Limb (tissue), 2 donors: Measurements from ENCODE around the gene HAPLN2.
A peak's percentile ranks its signal among the peaks of the same experiment; 100 is the strongest.
"Not testable (repeated sequence)": the region's sequence is repeated elsewhere in the genome, so short reads cannot be mapped to it uniquely, and the experiment has no call there.

Experiments
- DNase-seq, 2 donors: peaks; one replicate each; pipeline ENCODE4 v3.0.0-alpha.2; 2016; ENCODE audit errors: extremely low spot score in 2 of 2

HAPLN2 gene

GRCh38 chr1:156618853-156619581, at the start of gene HAPLN2:
Gene HAPLN2, plus strand, starts transcription at chr1:156619415. Its CDS starts 4,076 bp downstream, at chr1:156623491.
- no peak for DNase-seq

- peak in 1 of 2 donors; percentile 43 for DNase-seq
Measured at GRCh38 chr1:156571261-156571852, 47.9 kb upstream of the HAPLN2 start.

- peak; percentile 82 to 91 for DNase-seq
Measured at GRCh38 chr1:156571919-156572662, 47.1 kb upstream of the HAPLN2 start, which contains the start of gene IQGAP3. Gene IQGAP3, minus strand, starts transcription at chr1:156572565. Its CDS starts 36 bp downstream, at chr1:156572529.

- no peak for DNase-seq
Measured at GRCh38 chr1:156572663-156573018, 46.6 kb upstream of the HAPLN2 start.

- DNase-seq = no peak
Measured at GRCh38 chr1:156574039-156574633, 45.1 kb upstream of the HAPLN2 start.

- no peak for DNase-seq
Measured at GRCh38 chr1:156577550-156577949, 41.7 kb upstream of the HAPLN2 start.

GRCh38 chr1:156578055-156578454, 41.2 kb upstream of the HAPLN2 start:
- DNase-seq = no peak

GRCh38 chr1:156579472-156579871, 39.7 kb upstream of the HAPLN2 start, which contains the start of gene TTC24:
Gene TTC24, plus strand, starts transcription at chr1:156579723. Its CDS starts 1,642 bp downstream, at chr1:156581365.
- DNase-seq = no peak

- DNase-seq = no peak
Measured at GRCh38 chr1:156581661-156582387, 37.4 kb upstream of the HAPLN2 start.

- no peak for DNase-seq
Measured at GRCh38 chr1:156582388-156583017, 36.7 kb upstream of the HAPLN2 start.

GRCh38 chr1:156583821-156584622, 35.2 kb upstream of the HAPLN2 start:
- peak; percentile 70 to 81 for DNase-seq

GRCh38 chr1:156584813-156585212, 34.4 kb upstream of the HAPLN2 start:
- DNase-seq = no peak

- no peak for DNase-seq
Measured at GRCh38 chr1:156586323-156586722, 32.9 kb upstream of the HAPLN2 start.

GRCh38 chr1:156586892-156587477, 32.2 kb upstream of the HAPLN2 start:
- DNase-seq = no peak

GRCh38 chr1:156587927-156588326, 31.3 kb upstream of the HAPLN2 start:
- not testable (repeated sequence) for DNase-seq

GRCh38 chr1:156589546-156589945, 29.7 kb upstream of the HAPLN2 start:
- DNase-seq = no peak

GRCh38 chr1:156590326-156591180, 28.7 kb upstream of the HAPLN2 start:
- no peak for DNase-seq

- DNase-seq = no peak
Measured at GRCh38 chr1:156591181-156591431, 28.1 kb upstream of the HAPLN2 start.
